GM12864 (cell line): ENCODE results near the gene C2CD4B.

ENCODE experiments used
- DNase-seq: peaks from one replicate; pipeline ENCODE4 v3.0.0-alpha.2; 2011; ENCODE audit warnings: low read depth
- H3K4me3 ChIP-seq: 2 replicates; pipeline ENCODE4 v1.5.1; 2011; ENCODE audit warnings: mild to moderate bottlenecking, low read depth, low read length, control low read depth
- CTCF ChIP-seq: IDR thresholded peaks from 2 replicates; pipeline ENCODE4 v1.5.1; 2011; ENCODE audit warnings: low read depth, mild to moderate bottlenecking, moderate library complexity, low read length, control low read depth, inconsistent platforms; ENCODE audit errors: missing control alignments

C2CD4B gene

DNA sequence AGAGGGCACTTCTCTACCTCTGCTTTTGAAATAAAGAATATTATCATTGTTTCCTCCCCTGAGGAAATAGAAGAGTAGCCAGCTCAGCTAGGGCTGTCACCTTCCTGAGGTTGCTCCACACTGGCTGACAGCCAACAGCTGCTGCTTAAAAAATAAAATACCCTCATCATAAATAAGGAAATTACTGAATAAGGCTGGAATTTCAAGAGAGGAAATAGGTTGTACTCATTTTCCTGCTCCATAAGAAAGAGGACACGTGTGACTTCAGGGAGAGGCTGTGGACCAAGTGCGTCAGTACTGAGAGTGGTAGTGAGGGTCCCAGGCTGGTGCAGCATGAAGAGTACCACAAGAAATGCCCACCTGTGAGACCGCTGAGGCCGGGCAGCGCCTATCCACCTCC, 8.1 kb upstream of the C2CD4B start:
- no peak for DNase-seq
- H3K4me3 ChIP-seq: no peak overlapping the region
- TF ChIP-seq CTCF: no peak

DNA sequence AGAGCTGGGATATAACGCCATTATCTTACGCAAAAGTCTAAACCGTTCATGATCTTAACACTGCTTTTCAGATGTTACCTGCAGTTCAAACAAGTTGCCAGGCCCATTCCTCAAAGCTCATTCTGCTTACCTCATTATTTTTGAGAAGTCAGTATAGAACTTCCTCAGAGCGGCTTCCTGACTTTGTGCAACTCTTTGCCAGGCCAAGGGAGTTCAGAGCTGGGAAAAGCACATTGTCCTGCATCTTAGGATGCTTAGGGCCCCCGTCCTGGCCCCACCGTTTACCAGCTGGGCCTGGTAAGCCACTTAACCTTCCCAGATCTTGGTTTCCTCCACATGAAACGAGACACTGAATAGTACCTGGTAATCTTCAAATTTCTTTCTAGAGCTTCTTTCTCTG, 6.8 kb upstream of the C2CD4B start:
- DNase-seq: no peak
- no peak overlapping the region for H3K4me3 ChIP-seq
- no peak for TF ChIP-seq CTCF

DNA sequence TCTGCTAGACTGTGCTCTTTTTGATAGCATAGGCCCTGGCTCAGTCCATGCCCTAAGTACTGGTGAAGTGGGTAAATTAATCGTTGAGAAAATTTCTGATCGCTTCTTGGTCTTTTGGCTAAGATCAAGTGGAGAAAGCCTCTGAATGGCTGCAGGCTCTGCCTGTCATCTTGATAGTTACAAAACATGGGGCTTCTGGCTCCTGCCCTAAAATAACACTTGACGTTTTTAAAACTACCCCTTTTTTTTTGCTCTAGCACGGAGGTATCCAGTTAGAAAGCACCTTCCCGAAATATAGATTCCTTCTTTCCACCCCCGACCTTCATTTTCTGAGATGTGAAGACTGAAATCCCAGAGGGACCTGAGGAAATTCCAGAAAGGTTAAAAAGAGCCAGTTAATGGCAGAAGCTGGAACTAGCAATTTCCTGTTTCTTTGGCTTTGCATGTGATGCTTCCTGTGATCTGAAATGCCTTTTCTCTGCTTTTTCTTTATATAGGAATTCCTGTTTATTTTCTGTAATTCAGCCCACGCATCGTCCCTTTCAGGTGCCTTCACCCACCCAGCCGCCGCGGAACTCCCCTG, 799 bp upstream of the C2CD4B start:
- no peak overlapping the region for H3K4me3 ChIP-seq
- no peak for TF ChIP-seq CTCF
- DNase-seq: no peak

DNA sequence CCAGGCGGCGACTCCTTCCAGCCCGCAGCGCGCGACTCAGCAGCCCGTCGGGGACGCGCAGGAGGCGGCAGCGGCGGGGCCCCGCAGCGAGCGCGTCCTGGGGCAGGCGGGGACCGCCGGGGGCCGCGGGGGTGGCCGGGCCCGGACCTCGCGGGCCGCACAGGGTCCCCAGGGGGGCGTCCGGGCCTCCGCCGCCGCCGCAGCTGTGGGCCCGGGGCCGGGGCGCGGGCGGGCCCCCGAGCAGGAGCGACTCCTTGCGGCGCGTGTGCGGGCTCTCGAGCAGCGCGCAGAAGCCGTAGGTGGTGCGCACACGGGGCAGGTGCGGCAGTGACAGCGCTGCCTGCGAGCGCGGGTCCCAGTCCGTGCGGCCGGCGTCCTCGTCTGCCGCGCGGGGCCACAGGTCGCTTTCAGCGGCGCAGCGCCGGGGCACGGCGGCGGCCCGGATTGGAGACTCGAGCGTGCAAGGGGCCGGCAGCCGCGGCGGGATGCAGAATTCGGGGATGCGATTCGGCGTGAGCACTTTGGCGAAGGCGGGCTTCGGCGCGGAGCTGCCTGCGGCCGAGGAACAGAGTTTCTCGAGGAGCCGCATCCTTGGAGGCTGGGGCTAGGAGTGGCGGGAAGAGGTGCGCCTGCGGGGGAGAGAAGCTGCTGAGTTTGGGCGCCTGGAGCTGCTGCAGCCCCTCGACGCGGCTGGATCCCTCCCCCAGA, 535 bp downstream of the C2CD4B start:
- TF ChIP-seq CTCF: no peak
- H3K4me3 ChIP-seq: peak overlapping the region; percentile 28
- no peak for DNase-seq

- H3K4me3 ChIP-seq: no peak overlapping the region
- no peak for DNase-seq
- TF ChIP-seq CTCF: no peak
These were observed 1.1 kb downstream of the C2CD4B start for GRCh38 chr15:62164014-62164395.

- no peak for DNase-seq
- no peak for TF ChIP-seq CTCF
- no peak overlapping the region for H3K4me3 ChIP-seq
These were observed 1.6 kb downstream of the C2CD4B start for GRCh38 chr15:62163397-62164013.
